Aorta (tissue), 5 donors: ENCODE results near the gene CSGALNACT2. TPM values are rescaled to one million over a fixed set of nuclear protein-coding genes. Genes with fewer than 3 reads are reported as not detected.

Source experiments
- ATAC-seq: fragments of 200-7000 bp; cut with Tn5 transposase; one replicate; pipeline ENCODE4 v1.9.1; 2022; ENCODE audit warnings: moderate library complexity; ENCODE audit not compliant: low FRiP score
- DNase-seq, 2 donors: peaks; one replicate each; pipeline ENCODE4 v3.0.0-alpha.2; 2020
- H3K27ac ChIP-seq, 2 donors: one replicate each; pipeline ENCODE4 v1.5.1; 2013; ENCODE audit warnings: low read length in 2 of 2, mild to moderate bottlenecking in 2 of 2, moderate library complexity in 2 of 2, control low read depth in 1 of 2, inconsistent platforms in 1 of 2, low read depth in 1 of 2
- H3K27me3 ChIP-seq, 2 donors: one replicate each; pipeline ENCODE4 v1.6.1; 2013; ENCODE audit warnings: control low read depth in 1 of 2, low read length in 1 of 2, mild to moderate bottlenecking in 1 of 2, moderate library complexity in 1 of 2; ENCODE audit not compliant: insufficient read depth in 2 of 2, control insufficient read depth in 1 of 2
- H3K36me3 ChIP-seq, 2 donors: one replicate each; pipeline ENCODE4 v1.6.1; 2013; ENCODE audit warnings: control low read depth in 1 of 2, low read length in 1 of 2, mild to moderate bottlenecking in 1 of 2; ENCODE audit not compliant: insufficient read depth in 2 of 2, control insufficient read depth in 1 of 2
- H3K4me1 ChIP-seq, 2 donors: one replicate each; pipeline ENCODE4 v1.6.1; 2013; ENCODE audit warnings: low read length in 2 of 2, control low read depth in 1 of 2, mild to moderate bottlenecking in 1 of 2, moderate library complexity in 1 of 2; ENCODE audit not compliant: insufficient read depth in 2 of 2, control insufficient read depth in 1 of 2
- H3K4me3 ChIP-seq, 2 donors: one replicate each; pipeline ENCODE4 v1.5.1; 2013; ENCODE audit warnings: low read length in 2 of 2, control low read depth in 1 of 2, mild to moderate bottlenecking in 1 of 2
- H3K9me3 ChIP-seq: one replicate; pipeline ENCODE4 v1.6.1; 2013; ENCODE audit warnings: mild to moderate bottlenecking, low read length; ENCODE audit not compliant: control insufficient read depth
- WGBS, 2 donors: extraction: QIAGEN DNeasy Blood & Tissue Kit; methylation state at CpG; one replicate each; pipeline ENCODE4 v1.1.7; 2013; 5-methylcytosine and 5-hydroxymethylcytosine counted together
- intact Hi-C, 2 donors: fragments of 100-400 bp; cut with DNase I; formaldehyde crosslinking; loops; one replicate each; pipeline versions ENCODE4 v1.14.2 to v1.15.0; 2022
- polyA plus RNA-seq, 2 donors: library from polyadenylated mRNA; stranded (reverse); fragments of 200-250 nt; gene quantifications; one replicate each; pipeline ENCODE4 v1.2.3, GENCODE V29; 2013
- total RNA-seq, 2 donors: library from RNA; stranded (reverse); fragmentation: NEBNext Ultra II Directional; extraction: Animal tissue kit (Norgen Biotek cat#: 25700); gene quantifications; one replicate each; pipeline ENCODE4 v1.2.1, GENCODE V29; 2021
- donor health status: healthy with polysubstance abuse.
- donor health status: Bipolar disorder and iron deficiency.
- donor health status: DM: no; HTN: no; CAD: no.
- donor health status: DM: no; HTN: no; CAD: no.
- donor health status: DM: yes; HTN: yes; CAD: no.

CSGALNACT2 gene
- total and polyA plus RNA-seq, 4 donors = 18.2 to 35.8 (median 26.4) TPM

DNA sequence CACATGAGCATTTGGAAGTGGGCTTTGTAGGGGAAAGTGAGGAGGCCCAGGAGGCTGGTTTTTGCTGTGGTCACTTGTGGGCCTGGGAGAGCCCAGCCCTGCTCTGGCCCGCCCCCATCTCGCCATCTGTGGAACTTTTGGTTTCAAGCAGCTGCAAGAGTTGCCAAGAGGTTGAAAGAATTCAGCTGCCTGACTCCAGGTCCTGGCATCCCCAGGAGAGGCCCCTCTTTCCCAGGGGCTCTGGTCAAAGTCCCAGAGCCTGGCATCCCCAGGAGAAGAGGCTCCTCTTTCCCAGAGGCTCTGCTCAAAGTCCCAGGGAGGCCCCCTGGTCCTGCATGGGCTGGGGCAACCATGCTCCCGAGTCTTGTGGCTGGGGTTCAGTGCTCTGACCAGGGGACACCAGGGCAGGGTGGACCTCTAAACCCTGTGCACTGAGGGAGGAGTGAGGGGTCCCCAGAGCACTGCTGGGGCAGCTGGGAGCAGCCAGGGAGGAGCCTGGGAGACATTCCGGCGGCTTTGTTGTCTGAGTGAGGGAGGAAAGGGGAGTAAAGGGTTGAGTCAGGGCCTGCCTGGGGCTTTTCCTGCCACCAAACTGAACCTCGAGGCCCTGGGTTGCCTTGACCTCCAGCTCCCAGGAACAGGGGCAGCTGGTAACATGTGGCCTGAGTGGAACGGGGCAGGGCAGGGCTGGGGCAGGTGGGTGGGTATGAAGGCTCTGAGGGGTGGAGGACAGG lies 27.7 kb upstream of the CSGALNACT2 start:
- Histone ChIP-seq H3K27ac (no peak overlapping the region), H3K27me3 (no peaks in the 10 kb centered on the region), H3K4me1 (no peaks in the 10 kb centered on the region), H3K4me3 (no peak overlapping the region), H3K9me3 (no peaks in the 10 kb centered on the region), H3K36me3 (no peaks in the 10 kb centered on the region)
- DNase-seq (peak in 1 of 2 donors; percentile 66), ATAC-seq (no peak)
- intact Hi-C loops = no loop called here
- WGBS, 2 donors = 69 to 76% methylated on average over 7 of the region's 7 CpGs

DNA sequence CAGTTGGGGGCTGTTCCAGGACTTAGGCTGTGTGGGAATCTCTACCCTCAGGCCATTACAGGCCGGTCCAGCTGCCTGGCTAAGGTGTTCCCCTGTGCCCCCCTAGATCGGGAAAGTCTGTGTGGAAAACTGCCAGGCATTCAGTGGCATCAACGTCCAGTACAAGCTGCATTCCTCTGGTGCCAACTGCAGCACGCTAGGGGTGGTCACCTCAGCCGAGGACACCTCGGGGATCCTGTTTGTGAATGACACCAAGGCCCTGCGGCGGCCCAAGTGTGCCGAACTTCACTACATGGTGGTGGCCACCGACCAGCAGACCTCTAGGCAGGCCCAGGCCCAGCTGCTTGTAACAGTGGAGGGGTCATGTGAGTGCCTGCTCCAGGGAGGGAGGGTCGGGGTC lies 27.1 kb upstream of the CSGALNACT2 start:
- no peaks in the 10 kb centered on the region for H3K9me3 ChIP-seq
- WGBS, 2 donors = 85 to 90% methylated on average over 11 of the region's 11 CpGs
- no peak overlapping the region for H3K27ac ChIP-seq
- no peaks in the 10 kb centered on the region for H3K27me3 ChIP-seq
- intact Hi-C loops = no loop called here
- H3K36me3 ChIP-seq = no peaks in the 10 kb centered on the region
- peak in 1 of 2 donors; percentile 72 for DNase-seq
- no peak overlapping the region for H3K4me3 ChIP-seq
- ATAC-seq = no peak
- no peaks in the 10 kb centered on the region for H3K4me1 ChIP-seq

DNA sequence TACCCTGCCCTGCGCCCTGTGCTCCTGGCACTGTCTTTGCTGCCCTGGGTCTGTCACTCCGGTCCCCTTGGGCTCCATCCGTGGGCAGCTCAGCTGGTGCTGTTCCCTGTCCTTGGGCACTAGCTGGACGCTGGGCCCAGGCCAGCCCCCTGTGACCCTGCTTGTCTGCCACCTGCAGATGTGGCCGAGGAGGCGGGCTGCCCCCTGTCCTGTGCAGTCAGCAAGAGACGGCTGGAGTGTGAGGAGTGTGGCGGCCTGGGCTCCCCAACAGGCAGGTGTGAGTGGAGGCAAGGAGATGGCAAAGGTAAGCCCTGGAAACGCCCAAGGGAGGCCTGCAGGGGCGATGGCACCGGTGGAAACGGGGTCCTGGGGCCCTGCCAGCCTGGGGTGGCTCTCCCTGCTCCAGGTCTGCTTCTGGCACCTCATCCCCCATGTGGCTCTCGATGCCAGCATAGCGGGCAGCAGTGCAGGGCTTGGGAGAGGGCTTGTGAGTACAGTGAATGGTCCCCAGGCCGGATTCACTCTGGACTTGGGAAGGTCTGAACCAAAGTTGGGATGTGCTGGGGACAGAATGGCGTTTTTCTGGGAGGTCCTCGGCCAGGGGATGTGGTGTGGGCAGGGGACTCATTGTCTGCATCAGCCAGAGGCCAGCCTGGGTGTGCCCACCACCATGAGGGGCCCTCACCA lies 26.2 kb upstream of the CSGALNACT2 start:
- Histone ChIP-seq H3K4me3 (no peak overlapping the region), H3K27ac (no peak overlapping the region), H3K4me1 (no peaks in the 10 kb centered on the region), H3K36me3 (no peaks in the 10 kb centered on the region), H3K9me3 (no peaks in the 10 kb centered on the region), H3K27me3 (no peaks in the 10 kb centered on the region)
- 93 to 94% methylated on average over 17 of the region's 17 CpGs for WGBS, 2 donors
- DNase-seq (peak in 1 of 2 donors; percentile 61), ATAC-seq (no peak)
- intact Hi-C loops = no loop called here

DNA sequence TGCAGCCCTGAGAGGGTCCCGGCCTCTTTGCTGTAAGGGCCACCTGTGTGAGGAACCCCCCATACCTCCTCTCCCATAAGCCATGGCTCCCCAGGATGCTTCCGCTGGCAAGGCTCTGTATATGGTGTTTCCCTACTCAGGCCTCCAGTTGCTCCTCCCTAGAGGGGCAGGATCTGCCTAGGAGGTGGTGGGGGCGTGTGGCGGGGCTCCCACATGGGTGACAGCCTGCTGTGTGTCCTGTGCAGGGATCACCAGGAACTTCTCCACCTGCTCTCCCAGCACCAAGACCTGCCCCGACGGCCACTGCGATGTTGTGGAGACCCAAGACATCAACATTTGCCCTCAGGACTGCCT lies 25.7 kb upstream of the CSGALNACT2 start:
- H3K4me1 ChIP-seq = no peaks in the 10 kb centered on the region
- no peak overlapping the region for H3K4me3 ChIP-seq
- WGBS, 2 donors = 92 to 94% methylated on average over 7 of the region's 7 CpGs
- ATAC-seq (no peak), DNase-seq (peak in 1 of 2 donors; percentile 39)
- H3K36me3 ChIP-seq = no peaks in the 10 kb centered on the region
- H3K27ac ChIP-seq = no peak overlapping the region
- H3K27me3 ChIP-seq = no peaks in the 10 kb centered on the region
- intact Hi-C loops = no loop called here
- H3K9me3 ChIP-seq = no peaks in the 10 kb centered on the region

DNA sequence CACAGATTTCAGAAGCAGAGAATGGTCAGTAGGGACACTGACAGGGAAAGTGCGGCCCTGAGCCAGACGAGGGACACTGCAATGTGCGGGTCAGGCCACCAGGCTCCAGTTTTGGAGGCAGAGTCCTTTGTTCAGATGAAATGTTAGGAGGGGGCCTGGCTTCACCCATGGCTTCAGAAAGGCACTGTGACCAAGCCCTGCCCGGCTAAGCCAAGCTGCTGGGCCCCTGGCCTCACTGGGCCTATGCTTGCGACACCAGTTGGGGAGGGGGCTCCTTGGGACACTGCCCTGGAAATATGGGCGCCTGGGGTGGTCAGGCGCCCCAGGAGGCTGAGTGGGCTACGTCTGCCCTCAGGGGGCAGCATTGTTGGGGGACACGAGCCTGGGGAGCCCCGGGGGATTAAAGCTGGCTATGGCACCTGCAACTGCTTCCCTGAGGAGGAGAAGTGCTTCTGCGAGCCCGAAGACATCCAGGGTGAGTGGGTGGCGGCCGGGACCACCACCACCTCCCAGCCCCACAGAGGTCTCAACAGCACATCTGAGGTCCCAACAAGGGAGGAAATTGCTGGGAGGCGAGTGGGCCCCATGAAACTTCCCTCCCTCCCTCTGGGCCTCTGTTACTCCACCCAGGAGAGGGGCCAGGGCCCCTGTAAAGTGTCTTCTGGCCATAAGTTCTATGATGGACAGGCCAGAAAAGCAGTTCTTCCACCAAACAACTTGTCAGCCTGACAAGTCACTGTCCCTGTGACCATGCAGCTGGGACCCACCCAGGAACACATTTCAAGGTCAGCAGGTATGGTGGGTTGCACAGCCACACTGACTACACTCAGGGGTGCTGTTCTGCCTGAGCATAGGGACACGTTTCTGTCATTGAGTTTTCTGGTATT lies 24.8 kb upstream of the CSGALNACT2 start:
- no peaks in the 10 kb centered on the region for H3K27me3 ChIP-seq
- H3K36me3 ChIP-seq = no peaks in the 10 kb centered on the region
- DNase-seq = peak in 1 of 2 donors; percentile 53
- no peak overlapping the region for H3K27ac ChIP-seq
- no peak for ATAC-seq
- no peaks in the 10 kb centered on the region for H3K4me1 ChIP-seq
- intact Hi-C loops = no loop called here
- H3K4me3 ChIP-seq = no peak overlapping the region
- 84 to 88% methylated on average over 16 of the region's 16 CpGs for WGBS, 2 donors
- no peaks in the 10 kb centered on the region for H3K9me3 ChIP-seq

DNA sequence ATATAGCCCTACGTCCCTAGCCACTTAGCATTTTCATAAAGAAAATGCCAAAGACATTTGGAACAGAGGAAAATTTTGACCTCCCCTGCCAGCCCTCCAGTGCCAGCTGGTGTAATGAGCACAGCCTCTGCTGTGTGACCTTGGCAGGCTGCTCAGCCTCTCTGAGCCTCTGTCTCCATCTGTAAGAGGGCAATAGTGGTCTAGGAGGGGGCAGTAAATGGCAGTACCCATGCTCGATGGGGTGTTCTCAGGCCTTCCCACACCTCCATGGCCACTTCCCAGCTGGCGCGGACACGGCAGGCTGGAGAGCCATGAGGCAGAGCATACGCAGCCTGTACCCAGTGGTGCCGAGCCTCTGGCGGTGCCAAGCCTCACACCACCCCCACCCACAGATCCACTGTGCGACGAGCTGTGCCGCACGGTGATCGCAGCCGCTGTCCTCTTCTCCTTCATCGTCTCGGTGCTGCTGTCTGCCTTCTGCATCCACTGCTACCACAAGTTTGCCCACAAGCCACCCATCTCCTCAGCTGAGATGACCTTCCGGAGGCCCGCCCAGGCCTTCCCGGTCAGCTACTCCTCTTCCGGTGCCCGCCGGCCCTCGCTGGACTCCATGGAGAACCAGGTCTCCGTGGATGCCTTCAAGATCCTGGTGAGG lies 24.0 kb upstream of the CSGALNACT2 start:
- Histone ChIP-seq H3K4me1 (no peaks in the 10 kb centered on the region), H3K9me3 (no peaks in the 10 kb centered on the region), H3K27me3 (no peaks in the 10 kb centered on the region), H3K27ac (no peak overlapping the region), H3K4me3 (no peak overlapping the region), H3K36me3 (no peaks in the 10 kb centered on the region)
- ATAC-seq (no peak), DNase-seq (peak; percentile 29 to 68)
- intact Hi-C loops = no loop called here
- WGBS, 2 donors = 89 to 91% methylated on average over 24 of the region's 24 CpGs

DNA sequence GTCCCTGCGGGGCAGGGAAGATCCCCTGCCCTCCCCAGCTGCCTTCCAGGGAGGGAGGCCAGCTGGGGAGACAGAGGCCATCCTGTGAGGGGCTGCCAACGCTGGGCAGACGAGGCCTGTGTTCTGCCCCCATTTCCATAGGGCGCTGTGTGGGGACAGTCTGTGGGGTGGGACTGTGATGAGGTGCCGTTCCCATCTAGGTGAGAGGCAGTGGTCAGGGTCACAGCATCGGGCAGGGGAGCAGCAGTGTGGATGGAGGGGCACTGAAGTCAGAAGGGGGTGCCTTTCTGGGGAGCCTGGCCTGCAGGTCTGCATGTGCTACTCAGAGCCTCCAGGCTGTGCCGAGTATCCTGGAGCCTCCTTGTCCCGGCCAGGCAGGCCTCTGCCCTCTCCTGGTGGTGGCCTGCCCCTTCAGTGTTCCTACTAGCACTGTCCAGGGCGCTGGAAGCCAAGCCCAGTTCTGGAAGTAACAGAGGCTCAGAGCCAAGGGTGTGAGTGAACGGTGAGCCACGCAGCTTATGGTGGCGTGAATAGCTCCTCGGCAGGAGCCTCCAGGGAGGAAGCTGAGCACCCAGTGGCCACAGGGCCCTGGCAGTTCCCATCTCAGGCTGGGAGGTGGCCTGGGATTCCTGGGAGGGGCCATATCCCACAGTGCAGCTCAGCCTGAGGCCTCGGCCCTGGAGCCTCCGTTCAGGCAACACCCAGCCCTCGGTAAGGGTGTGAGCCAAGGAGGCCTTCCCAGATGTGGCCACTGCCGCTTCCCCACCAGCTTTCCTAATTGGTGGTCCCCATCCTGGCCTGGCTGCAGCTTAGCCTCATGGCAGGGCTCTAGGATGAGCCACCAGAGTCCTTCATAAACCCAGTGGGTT lies 23.3 kb upstream of the CSGALNACT2 start:
- H3K27ac ChIP-seq = no peak overlapping the region
- DNase-seq = peak; percentile 29 to 57
- WGBS, 2 donors = 79 to 81% methylated on average over 17 of the region's 17 CpGs
- no peaks in the 10 kb centered on the region for H3K27me3 ChIP-seq
- H3K36me3 ChIP-seq = no peaks in the 10 kb centered on the region
- H3K4me3 ChIP-seq = no peak overlapping the region
- H3K4me1 ChIP-seq = no peaks in the 10 kb centered on the region
- ATAC-seq = no peak
- H3K9me3 ChIP-seq = no peaks in the 10 kb centered on the region
- intact Hi-C loops = no loop called here
